Measurements from ENCODE around the gene CLCN5. TPM values are rescaled to one million over a fixed set of nuclear protein-coding genes. Genes with fewer than 3 reads are reported as not detected.
A peak's percentile ranks its signal among the peaks of the same experiment; 100 is the strongest.

The CLCN5 gene
- total RNA-seq, 1 experiment from 2014 or later = 0.34 TPM

DNA sequence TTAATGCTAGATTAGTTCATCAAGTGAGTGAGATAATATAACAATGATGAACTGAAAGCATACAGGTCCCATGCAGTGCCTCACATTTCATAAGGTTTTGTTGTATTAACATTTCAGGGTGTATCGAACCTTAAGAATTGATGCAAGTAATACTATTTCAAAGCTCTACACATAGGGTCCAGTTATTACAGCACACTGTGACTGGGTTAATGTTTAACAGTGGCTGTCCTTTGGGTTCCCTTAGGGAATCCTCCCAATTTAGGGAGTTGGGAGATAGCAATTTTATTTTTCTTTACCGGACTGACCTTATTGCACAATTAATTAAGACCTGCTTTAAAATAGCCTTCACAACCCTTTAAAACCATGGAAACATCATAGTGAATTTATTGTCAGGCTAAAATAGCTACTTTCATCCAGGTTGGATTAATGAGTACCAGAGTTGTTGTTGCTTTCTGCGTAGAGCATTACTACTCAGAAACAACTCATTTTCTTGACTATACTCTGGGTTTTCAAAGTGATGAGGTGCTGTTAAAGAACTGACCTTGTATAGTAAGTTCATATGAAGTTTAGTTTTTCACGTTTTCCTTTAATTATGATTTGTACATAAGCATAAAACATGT, 144.0 kb downstream of the CLCN5 start:
- in situ Hi-C loops (cut with HindIII; ENCODE audit: low pct_unique_long_range_greater_than_20kb, low sequenced_read_pairs) = no loop called here
- DNase-seq (ENCODE audit: low read depth) = no peak

DNA sequence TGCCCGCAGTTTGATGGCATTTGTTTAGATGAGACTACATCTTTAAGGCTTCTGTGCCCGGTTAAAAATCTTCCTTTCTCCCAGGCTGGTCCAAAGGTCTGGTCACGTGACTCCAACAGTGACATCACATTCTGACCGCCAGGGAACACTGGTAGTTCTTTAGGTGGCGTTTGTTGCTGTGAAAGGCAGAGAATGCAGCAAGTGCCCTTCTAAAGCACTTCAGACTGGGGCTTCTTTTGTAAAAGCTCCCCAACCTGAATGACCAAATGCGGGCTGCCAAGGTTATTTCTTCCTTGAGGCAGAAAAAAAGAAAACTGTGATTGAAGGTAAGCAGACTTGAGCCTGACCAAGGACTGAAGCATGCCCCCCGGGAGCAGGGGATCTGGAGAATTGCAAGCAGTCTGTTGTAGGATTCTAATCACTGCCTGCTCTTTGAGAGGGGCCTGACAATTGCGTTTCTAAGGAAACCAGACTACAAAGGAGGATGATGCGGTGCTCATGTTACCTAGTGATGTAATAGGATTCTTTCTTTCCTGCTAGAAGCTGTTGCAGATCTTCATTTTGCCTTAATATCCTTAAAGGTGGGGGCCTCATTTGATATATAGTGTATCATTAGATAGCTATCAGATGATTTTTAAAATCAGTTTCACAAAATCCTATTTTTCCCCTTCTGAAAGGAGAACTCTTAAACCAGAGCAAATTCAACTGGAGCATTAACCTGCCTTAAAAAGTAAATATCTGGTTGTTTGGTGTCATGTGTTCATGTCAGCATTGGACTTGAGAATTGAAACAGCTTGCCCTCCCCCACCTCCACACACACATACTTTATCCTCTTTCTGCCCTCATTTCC, 145.3 kb downstream of the CLCN5 start:
- no peak for DNase-seq (ENCODE audit: low read depth)

DNA sequence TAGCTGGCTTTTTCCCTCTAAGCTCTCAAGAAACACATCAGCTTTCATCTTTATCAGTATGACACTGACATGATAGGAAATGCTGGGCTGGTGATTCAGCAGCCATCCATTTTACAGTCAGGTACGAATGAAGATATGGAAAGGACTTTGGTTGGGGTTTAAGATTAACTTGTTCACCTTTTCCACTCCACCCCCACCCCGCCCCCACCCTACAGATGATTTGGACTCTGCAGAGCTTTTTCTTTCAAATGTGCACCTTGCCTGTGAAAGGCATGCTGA, 145.8 kb downstream of the CLCN5 start:
- in situ Hi-C loops (cut with HindIII; ENCODE audit: low pct_unique_long_range_greater_than_20kb, low sequenced_read_pairs) = no loop called here
- no peak for DNase-seq (ENCODE audit: low read depth)

More for the DNA sequence above, 145.3 kb downstream of the CLCN5 start:
- in situ Hi-C loops (cut with HindIII; ENCODE audit: low pct_unique_long_range_greater_than_20kb, low sequenced_read_pairs) = no loop called here

DNA sequence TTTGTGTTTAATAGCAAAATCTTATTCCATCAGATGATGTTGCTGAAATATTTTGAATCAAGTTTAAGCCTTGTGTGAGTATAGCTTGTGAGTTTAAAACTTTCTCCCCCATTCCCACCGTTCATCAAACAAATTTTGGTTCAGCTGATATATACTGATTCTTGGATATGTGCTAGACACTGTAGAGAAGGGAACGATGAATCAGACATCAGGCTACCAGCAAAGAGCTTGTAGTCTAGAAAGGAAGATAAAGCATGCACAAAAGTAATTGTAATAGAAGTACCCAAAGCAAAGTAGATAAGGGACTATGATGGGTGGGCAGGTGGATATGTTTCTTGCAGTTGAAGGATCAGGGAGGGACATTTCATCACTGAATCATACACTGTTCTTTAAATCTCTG, 146.5 kb downstream of the CLCN5 start:
- no peak for DNase-seq (ENCODE audit: low read depth)
- in situ Hi-C loops (cut with HindIII; ENCODE audit: low pct_unique_long_range_greater_than_20kb, low sequenced_read_pairs) = no loop called here

DNA sequence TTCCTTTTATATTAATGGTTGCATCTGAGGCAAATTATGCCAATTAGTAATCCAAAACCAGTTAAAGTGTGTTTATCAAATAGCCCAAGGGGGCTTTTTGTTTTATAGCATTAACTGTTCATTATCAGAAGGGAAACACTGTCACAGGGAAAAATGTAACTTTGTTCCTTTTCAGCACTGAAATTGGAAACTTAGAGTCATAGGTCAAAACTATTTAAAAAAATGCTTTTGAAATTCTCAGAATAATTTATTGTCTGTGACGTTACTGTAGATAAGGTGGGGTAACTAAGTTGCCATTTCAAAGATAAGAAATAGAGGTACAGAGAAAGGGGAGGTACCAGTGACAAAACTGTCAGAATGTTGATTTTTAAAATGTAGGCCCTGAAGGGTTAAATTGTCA, 149.1 kb downstream of the CLCN5 start:
- no peak for DNase-seq (ENCODE audit: low read depth)
- in situ Hi-C loops (cut with HindIII; ENCODE audit: low pct_unique_long_range_greater_than_20kb, low sequenced_read_pairs) = no loop called here

DNA sequence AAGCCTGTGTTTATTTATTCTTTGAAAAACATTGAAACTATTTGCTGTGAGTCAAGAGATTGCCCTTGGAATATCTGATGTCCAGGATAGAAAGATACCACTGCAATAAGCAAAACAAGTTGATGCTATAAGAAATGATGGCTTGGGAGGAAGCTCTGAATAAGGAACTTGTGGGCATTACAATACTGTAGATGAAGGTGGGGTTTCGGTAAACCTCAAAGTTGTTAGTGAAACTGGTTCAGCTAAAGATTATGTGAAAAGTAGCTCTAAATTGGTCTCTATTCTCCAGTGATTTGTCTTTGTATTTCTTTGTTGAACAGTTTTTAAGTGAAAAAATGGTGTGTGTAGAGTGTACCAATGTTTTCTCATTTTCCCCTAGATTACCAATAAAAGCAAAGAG, 149.7 kb downstream of the CLCN5 start:
- in situ Hi-C loops (cut with HindIII; ENCODE audit: low pct_unique_long_range_greater_than_20kb, low sequenced_read_pairs) = no loop called here

DNA sequence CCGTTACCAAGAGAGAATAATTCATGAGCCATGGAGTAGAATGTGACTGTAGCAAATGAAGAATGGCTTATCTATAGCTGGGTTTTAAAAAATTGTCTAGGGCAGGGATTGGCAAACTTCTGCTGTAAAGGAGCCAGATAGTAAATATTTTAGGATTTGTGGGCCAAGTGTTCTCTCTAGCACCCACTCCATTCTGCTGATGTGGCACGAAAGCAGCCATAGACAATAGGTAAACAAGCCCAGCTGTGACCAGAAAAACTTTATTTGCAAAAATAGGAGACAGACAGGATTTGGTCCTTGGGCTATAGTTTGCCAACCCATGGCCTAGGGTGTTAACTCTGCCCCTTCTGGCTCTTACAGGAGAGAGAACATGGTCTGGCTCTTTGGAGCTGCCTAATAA, 151.2 kb downstream of the CLCN5 start:
- in situ Hi-C loops (cut with HindIII; ENCODE audit: low pct_unique_long_range_greater_than_20kb, low sequenced_read_pairs) = no loop called here
- no peak for DNase-seq (ENCODE audit: low read depth)

More for the DNA sequence above, 149.7 kb downstream of the CLCN5 start:
- no peak for DNase-seq (ENCODE audit: low read depth)

DNA sequence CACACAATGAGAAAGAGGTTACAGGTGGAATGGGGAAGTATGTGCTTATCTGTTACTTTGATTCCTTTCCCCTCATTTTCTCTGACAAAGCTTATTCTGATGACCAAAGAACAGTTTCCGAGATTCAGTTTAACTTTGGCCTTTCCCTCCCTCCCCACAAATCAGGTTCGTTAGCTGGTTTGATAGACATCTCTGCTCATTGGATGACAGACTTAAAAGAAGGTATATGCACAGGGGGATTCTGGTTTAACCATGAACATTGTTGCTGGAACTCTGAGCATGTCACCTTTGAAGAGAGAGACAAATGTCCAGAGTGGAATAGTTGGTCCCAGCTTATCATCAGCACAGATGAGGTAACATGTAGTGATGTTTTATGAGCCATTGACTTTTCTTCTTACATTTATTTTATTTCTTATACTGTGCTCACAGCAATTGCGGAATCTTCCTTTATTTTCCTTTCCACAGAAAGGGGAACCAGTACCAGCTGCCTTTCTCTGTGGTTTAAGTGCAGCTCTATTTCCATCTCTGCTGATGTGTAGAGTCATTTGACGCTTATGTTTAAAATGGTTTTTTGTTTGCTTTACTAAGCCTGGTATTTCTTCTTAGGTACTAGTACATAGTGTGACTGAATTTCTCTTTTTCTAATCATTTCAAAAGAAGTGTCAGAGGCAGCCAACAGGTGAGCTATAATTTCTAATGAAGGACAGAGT, 153.4 kb downstream of the CLCN5 start:
- in situ Hi-C loops (cut with HindIII; ENCODE audit: low pct_unique_long_range_greater_than_20kb, low sequenced_read_pairs) = no loop called here

DNA sequence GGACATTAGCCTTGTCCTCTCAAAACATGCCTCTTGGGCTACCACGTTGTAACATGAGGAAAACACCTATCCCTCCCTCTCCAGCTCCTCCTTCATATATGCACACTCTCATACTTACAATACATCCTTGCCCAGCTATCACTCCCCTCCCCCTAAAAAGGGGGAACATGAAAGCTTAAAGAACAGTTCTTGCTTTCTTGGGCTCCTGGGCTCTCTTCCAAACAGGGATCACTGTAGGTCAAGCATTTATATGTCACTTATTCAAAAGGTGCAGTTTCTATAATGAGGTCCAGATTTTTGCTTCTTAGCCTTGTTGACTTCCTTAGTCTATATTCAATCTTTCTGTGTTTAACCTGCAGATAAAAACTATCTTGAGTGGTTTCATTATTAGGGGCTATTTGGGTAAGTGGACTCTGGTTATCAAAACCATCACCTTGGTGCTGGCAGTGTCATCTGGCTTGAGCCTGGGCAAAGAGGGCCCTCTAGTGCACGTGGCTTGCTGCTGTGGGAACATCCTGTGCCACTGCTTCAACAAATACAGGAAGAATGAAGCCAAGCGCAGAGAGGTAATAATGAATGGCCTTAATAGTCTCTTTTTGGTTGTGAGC, 159.0 kb downstream of the CLCN5 start:
- DNase-seq (ENCODE audit: low read depth) = no peak
- in situ Hi-C loops (cut with HindIII; ENCODE audit: low pct_unique_long_range_greater_than_20kb, low sequenced_read_pairs) = no loop called here

More for the DNA sequence above, 153.4 kb downstream of the CLCN5 start:
- no peak for DNase-seq (ENCODE audit: low read depth)

DNA sequence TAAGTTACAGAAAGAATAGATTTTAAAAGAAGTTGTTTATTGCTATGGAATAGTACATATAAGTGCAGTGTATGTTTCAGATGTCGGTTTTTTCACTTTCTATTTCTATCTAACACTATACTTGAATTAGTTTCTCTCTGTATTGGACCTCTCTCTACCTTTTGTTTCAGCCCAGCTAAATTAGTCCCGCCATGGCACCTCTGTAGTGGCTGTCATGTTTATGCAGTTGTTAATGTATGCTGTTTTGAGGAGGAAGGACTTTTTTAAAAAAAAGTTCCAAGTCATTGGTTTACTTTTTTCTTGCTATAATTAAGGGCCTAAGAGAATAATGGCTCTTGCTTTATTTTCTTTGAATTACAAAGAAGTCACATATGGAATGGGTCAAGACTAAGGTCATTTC, 160.3 kb downstream of the CLCN5 start:
- DNase-seq (ENCODE audit: low read depth) = no peak
- in situ Hi-C loops (cut with HindIII; ENCODE audit: low pct_unique_long_range_greater_than_20kb, low sequenced_read_pairs) = no loop called here

DNA sequence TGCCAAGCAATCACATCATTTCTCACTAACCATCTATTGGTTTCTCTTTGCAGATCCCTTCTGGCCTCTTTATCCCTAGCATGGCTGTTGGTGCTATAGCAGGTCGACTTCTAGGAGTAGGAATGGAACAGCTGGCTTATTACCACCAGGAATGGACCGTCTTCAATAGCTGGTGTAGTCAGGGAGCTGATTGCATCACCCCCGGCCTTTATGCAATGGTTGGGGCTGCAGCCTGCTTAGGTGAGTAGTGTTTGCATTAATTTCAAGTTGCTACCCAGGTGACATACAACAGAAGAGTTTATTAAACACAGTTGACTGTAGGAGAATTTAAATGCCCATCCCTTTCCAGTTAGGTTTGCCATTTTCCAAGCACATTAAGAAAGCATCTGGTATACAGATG, 166.2 kb downstream of the CLCN5 start:
- in situ Hi-C loops (cut with HindIII; ENCODE audit: low pct_unique_long_range_greater_than_20kb, low sequenced_read_pairs) = no loop called here
- no peak for DNase-seq (ENCODE audit: low read depth)

DNA sequence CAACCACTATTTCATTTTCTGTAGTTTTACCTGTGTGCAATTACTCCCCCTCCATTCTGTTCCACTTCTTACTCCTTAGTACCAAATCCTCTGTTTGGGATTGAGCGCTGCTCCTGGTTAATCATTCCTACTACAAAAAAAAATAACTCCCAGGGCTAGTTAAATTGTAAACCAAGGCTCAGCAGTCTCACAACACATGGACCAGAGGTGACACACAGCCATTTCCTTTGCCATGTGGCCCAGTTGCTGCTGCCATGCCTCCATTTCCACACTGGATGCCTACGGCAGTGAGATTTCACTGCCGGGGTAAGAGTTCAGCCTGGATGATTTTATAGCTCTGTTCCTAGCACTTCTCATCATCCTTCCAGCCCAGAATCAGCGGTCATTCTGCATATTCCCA, 171.2 kb downstream of the CLCN5 start:
- in situ Hi-C loops (cut with HindIII; ENCODE audit: low pct_unique_long_range_greater_than_20kb, low sequenced_read_pairs) = no loop called here
- peak; percentile 20 for DNase-seq (ENCODE audit: low read depth)

DNA sequence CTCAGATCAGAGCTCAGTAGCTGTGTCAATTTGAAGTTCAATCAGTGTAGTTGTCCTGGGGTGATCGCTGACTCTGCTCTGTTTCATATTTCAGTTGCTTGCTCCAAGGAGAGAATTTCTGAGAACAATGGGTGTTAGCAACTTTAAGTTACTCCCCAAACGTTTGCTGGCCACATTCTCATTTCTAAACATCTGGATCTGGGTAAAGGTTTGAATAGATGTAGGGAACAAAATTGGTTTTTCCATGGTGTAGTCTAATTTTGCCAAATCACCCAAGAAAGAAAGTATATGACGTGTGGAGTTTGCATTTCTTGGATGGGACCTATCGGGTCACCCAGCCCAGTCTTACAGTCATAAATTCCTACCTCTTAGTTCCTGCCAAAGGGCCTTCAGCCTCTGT, 174.7 kb downstream of the CLCN5 start:
- DNase-seq (ENCODE audit: low read depth) = no peak
- in situ Hi-C loops (cut with HindIII; ENCODE audit: low pct_unique_long_range_greater_than_20kb, low sequenced_read_pairs) = no loop called here

DNA sequence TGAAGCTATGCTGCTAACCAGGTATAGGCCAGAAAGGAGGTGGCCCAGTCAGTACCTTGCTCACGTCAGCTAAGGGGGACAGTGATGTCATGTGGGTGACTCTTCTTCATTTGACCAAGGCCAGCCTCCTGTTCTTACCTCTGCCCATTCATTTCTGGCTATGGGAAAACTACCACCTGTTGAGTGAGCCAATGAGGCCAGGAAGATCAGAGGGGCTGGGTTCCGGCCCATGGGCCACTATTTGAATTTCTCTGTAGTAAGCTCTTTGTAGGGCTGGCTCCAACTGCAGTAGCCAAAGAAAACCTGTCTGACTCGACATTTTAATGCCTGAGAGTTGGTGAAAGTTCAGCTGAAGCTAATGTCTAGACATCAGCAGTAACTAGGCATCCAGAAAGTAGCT, 175.8 kb downstream of the CLCN5 start:
- in situ Hi-C loops (cut with HindIII; ENCODE audit: low pct_unique_long_range_greater_than_20kb, low sequenced_read_pairs) = no loop called here
- no peak for DNase-seq (ENCODE audit: low read depth)

DNA sequence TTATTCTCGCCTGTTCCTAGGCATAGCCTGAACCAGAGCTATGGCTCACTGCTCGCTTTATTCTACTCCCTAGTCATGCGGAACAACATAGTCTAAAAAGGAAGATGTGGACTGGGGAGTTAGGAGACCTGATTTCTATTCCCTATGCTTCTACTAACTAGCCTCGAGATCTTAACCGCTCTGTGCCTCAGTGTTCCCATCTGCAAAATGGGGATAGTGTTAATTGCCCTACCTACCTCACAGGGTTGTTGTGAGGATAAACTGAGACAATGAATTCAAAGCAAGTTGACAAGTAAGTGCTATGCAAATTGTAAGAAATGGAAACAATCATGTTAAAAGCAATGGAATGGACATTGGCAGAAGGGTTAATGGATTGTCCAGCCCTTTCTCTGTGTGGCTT, 176.4 kb downstream of the CLCN5 start:
- in situ Hi-C loops (cut with HindIII; ENCODE audit: low pct_unique_long_range_greater_than_20kb, low sequenced_read_pairs) = no loop called here
- peak; percentile 3 for DNase-seq (ENCODE audit: low read depth)

DNA sequence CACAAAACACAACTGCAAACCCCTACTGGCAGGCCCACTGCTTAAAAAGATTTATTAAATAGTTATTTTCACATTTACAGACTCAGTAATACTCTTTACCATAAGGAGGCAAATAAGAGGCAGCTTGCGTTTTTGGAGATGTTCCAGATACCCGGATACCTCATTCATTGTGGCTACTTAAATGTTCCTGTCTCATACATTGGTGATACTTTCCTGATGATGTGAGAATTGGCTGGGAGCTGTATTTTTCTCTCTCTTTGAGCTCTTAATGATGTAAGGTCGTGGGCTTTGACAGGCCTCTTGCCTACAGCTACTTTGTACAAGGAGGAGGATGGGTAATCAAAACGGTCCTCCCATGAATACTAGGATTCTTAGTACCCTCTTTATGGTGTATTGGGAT, 176.9 kb downstream of the CLCN5 start:
- DNase-seq (ENCODE audit: low read depth) = no peak
- in situ Hi-C loops (cut with HindIII; ENCODE audit: low pct_unique_long_range_greater_than_20kb, low sequenced_read_pairs) = no loop called here

DNA sequence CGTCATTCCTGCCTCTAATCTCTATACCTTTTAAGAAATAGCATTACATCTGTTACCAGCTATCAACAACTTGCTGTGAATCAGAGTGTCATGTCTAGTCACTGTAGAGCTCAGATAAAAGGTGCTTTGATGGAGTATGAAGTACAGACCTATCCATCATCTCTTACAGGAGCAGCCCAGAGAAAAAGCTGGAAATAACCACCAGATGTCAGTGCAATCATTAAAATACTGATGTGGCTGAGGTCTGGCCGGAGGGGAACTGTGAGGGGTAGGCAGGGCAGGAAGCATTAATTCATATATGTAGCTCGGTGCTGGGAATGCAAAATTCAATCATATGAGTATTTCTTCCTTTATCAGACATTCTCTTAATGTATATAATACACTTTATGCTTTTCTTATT, 177.8 kb downstream of the CLCN5 start:
- in situ Hi-C loops (cut with HindIII; ENCODE audit: low pct_unique_long_range_greater_than_20kb, low sequenced_read_pairs) = no loop called here
- peak; percentile 7 for DNase-seq (ENCODE audit: low read depth)

DNA sequence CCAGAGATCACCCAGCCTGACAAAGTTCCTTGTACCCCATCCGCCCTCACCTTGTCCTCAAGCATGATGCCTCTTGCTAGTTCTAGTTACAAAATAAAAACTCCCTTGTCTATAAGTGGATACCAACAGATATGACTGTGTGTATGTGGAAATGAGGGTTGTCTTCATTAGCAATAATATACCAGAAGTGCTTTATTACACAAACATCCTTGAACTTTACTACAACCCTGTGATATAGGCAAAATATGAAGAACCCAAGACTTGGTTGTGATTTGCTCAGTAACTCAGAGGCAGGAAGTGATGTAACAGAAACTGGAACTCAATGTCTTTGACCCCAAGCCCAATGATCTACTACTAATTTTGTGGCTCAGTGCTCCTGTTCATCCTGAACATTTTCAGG, 180.8 kb downstream of the CLCN5 start:
- in situ Hi-C loops (cut with HindIII; ENCODE audit: low pct_unique_long_range_greater_than_20kb, low sequenced_read_pairs) = no loop called here
- DNase-seq (ENCODE audit: low read depth) = no peak

DNA sequence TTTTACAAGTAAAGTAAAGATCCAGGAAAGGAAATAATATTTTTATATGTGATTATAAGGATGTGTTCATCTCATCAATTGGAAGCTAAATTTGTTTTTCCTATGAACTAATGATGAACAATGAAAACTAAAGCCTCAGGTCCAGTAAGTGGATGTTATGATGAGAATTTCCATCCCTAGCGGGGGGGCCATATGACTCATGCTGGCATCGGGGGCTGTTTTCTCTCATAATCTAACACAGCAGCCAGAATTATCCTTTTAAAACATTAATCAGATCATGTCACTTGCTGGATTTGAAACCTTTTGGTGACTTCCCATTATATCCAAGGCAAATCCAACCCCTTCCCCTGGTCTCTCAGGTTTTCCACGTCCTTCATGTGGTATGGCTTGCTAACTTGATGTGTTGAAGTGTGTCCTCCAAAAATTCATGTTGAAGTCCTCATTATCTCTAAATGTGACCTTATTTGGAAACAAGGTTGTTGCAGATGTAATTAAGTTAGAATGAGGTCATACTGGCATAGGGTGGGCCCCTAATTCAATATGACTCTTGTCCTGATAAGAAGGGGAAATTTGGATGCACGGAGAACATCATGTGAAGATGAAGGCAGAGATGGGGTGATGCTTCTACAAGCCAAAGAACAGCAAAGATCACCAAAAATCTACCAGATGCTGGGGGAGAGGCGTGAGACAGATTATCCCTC, 181.6 kb downstream of the CLCN5 start:
- no peak for DNase-seq (ENCODE audit: low read depth)
- in situ Hi-C loops (cut with HindIII; ENCODE audit: low pct_unique_long_range_greater_than_20kb, low sequenced_read_pairs) = no loop called here

All from Caki2 (cell line).